HG03039 (cell line): ENCODE results near the gene NR1H2.
"Not testable (repeated sequence)": the region's sequence is repeated elsewhere in the genome, so short reads cannot be mapped to it uniquely, and the experiment has no call there.

Experiments used
- ATAC-seq: cut with Tn5 transposase; IDR thresholded peaks from one replicate; pipeline ENCODE4 v1.9.1; 2021; ENCODE audit warnings: mild to moderate bottlenecking, moderate library complexity; ENCODE audit not compliant: unreplicated experiment

NR1H2 gene

GRCh38 chr19:50344661-50345318 is 31.5 kb upstream of the NR1H2 start:
- ATAC-seq = peak; percentile 40

- not testable (repeated sequence) for ATAC-seq
Observed at GRCh38 chr19:50347089-50347581, 29.1 kb upstream of the NR1H2 start.

GRCh38 chr19:50349277-50350057 is 26.8 kb upstream of the NR1H2 start:
- no peak for ATAC-seq

GRCh38 chr19:50352242-50352641 is 24.0 kb upstream of the NR1H2 start:
- ATAC-seq = no peak

GRCh38 chr19:50353487-50353880 is 22.8 kb upstream of the NR1H2 start:
- ATAC-seq = not testable (repeated sequence)

- ATAC-seq = no peak
Observed at GRCh38 chr19:50356691-50357177, 19.5 kb upstream of the NR1H2 start.

- no peak for ATAC-seq
Observed at GRCh38 chr19:50357178-50358100, 18.8 kb upstream of the NR1H2 start.

GRCh38 chr19:50358483-50359327 is 17.6 kb upstream of the NR1H2 start:
- peak; percentile 39 for ATAC-seq

- no peak for ATAC-seq
Observed at GRCh38 chr19:50359328-50359818, 16.9 kb upstream of the NR1H2 start.

GRCh38 chr19:50361290-50362029 is 14.8 kb upstream of the NR1H2 start:
- no peak for ATAC-seq

- ATAC-seq = no peak
Observed at GRCh38 chr19:50362030-50362412, 14.2 kb upstream of the NR1H2 start.

GRCh38 chr19:50362656-50363424 is 13.4 kb upstream of the NR1H2 start:
- ATAC-seq = no peak

- no peak for ATAC-seq
Observed at GRCh38 chr19:50365434-50366306, 10.6 kb upstream of the NR1H2 start, which contains the start of gene NAPSA. Gene NAPSA (minus strand): TSS chr19:50365639. CDS start chr19:50365621, 18 bp downstream.

GRCh38 chr19:50368649-50369570 is 7.3 kb upstream of the NR1H2 start:
- ATAC-seq = no peak

GRCh38 chr19:50371914-50372475 is 4.3 kb upstream of the NR1H2 start:
- ATAC-seq = no peak

GRCh38 chr19:50377051-50377461 is 799 bp downstream of the NR1H2 start:
- ATAC-seq = no peak
